ENCODE results near the gene ATG4D.

The ATG4D gene

DNA sequence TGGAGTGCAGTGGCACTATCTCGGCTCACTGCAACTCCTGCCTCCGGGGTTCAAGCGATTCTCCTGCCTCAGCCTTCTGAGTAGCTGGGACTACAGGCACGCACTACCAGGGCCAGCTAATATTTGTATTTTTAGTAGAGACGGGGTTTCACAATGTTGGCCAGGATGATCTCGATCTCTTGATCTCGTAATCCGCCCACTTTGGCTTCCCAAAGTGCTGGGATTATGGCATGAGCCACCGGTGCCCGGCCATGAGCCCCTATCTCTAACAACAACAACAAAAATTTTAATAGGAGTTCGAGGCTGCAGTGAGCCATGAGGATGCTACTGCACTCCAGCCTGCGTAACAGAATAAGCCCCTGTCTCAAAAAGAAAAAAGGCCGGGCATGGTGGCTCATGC lies 38.4 kb downstream of the ATG4D start:
- no peak for DNase-seq

DNA sequence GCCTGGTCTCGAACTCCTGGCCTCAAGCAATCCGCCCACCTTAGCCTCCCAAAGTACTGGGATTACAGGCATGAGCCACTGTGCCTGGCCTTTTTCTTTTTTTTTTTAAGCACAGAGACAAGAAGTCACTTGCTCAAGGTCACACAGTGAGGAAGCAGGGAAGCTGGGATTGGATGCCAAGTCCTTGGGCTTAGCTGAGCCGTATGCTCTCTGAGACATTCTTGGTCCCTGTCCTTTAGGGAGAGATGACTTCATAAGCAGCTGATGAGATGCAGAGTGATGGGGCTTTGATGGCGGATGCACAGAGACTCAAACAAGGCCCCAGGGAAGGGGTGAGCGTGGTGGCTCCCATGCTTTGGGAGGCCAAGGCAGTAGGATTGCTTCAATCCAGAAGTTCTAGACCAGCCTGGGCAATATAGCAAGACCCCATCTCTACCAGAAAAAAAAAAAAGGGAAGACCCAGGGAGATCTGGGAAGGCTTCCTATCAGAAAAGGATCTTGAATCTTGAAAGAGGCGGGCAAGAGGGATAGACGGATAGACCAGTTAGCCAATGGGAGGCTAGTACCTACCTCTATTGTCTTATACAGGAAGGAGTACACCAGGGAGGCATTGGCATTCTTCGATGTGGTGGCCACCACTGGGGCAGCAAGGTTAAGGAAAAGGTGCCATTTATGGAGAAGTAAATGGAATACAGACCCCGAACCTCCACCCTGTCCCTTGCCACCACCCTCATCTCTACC lies 39.5 kb downstream of the ATG4D start:
- no peak for DNase-seq

GRCh38 chr19:10586396-10586795 lies 42.7 kb downstream of the ATG4D start:
- no peak for DNase-seq

GRCh38 chr19:10587022-10587838 lies 43.5 kb downstream of the ATG4D start, which contains the start of gene AP1M2:
TSS of gene AP1M2 (minus strand) at chr19:10587312. CDS start at chr19:10587231, 81 bp downstream.
- DNase-seq: peak; percentile 79

- DNase-seq: no peak
Observed at GRCh38 chr19:10587839-10588150, 44.1 kb downstream of the ATG4D start.

GRCh38 chr19:10593148-10593547 lies 49.4 kb downstream of the ATG4D start:
- no peak for DNase-seq

DNA sequence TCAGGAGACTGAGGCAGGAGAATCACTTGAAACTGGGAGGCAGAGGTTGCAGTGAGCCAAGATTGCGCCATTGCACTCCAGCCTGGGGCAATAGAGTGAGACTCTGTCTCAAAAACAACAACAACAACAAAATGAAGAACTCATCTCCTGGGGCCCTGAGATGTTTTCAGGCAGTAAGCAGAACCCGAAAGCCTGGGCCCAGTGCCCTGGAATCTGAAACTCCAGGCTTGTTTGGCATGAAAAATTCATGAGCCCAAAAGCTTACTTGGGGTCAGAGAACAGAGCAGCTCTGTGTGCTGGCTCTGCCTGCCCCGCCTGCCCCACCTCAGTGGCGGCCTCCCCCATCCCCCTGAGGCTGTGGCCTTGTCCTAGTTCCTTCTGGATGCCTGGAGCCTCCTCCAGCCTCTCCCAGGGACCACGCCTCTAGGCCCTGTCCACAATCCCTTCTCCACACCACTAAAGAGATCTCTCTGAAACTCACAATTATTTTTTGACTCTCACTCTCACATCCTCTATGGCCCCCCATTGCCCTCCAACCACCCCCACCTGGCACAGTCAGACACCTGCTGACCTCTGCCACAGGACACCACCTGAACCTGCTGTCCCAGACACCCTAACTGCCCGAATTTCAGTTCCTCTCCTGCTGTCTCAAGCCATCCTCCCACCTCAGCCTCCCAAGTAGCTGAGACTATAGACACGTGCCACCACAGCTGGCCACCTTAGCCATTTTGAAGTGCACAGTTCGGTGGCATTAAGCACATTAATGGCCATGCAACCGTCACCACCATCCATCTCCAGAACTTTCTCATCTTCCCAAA lies 50.3 kb downstream of the ATG4D start:
- DNase-seq: no peak

- DNase-seq: no peak
Observed at GRCh38 chr19:10600149-10600548, 56.4 kb downstream of the ATG4D start.

DNA sequence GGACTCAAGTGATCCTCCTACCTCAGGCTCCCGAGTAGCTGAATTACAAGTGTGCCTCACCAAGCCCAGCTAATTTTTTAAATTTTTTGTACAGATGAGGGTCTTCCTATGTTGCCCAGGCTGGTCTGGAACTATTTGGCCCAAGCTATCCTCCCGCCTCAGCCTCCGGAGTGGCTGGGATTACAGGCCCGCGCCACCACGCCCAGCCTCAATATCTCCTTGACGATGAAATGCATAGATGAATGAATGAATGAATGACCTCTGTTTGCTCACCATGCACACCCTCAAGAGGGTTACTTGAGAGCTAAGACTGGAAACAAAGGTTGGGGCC lies 58.3 kb downstream of the ATG4D start:
- no peak for DNase-seq

GRCh38 chr19:10602330-10603083 lies 58.8 kb downstream of the ATG4D start:
- peak; percentile 57 for DNase-seq
